Fibroblast of lung (primary cell): ENCODE results near the gene SLC35F5.

Source experiments
- CTCF ChIP-seq, 2 donors: IDR thresholded peaks in 1 of 2; conservative IDR thresholded peaks in 1 of 2; 1 replicate in 1 of 2; 2 replicates in 1 of 2; pipeline ENCODE4 v1.5.1; 2011 to 2012; ENCODE audit warnings: low read length in 2 of 2, control low read depth in 1 of 2, inconsistent platforms in 1 of 2, low read depth in 1 of 2, mild to moderate bottlenecking in 1 of 2
- EZH2 ChIP-seq: IDR thresholded peaks from 2 replicates; pipeline ENCODE4 v1.5.1; 2012; ENCODE audit warnings: low read length, control low read depth, mild to moderate bottlenecking; ENCODE audit errors: missing control alignments

- TF ChIP-seq CTCF (conservative IDR thresholded peaks at IDR 0.05 in 1 of 2, IDR thresholded peaks at IDR 0.05 in 1 of 2; ENCODE audit: low read depth in 1 of 2, low read length in 2 of 2) (no peak), EZH2 (no peak)
Measured at GRCh38 chr2:113734185-113734584, 22.3 kb downstream of the SLC35F5 start.
